Stimulated activated CD8-positive, alpha-beta memory T cell treated with anti-CD3 and anti-CD28 coated beads, Interleukin-12 subunit alpha, Interleukin-12 subunit beta, amount 100 ng/mL, for 24 hours (primary cell): ENCODE measurements around the gene OLIG1.

ENCODE experiments used
- DNase-seq: peaks from one replicate; pipeline ENCODE4 v3.0.0-alpha.2; 2020; ENCODE audit errors: extremely low read depth

OLIG1 gene

DNA sequence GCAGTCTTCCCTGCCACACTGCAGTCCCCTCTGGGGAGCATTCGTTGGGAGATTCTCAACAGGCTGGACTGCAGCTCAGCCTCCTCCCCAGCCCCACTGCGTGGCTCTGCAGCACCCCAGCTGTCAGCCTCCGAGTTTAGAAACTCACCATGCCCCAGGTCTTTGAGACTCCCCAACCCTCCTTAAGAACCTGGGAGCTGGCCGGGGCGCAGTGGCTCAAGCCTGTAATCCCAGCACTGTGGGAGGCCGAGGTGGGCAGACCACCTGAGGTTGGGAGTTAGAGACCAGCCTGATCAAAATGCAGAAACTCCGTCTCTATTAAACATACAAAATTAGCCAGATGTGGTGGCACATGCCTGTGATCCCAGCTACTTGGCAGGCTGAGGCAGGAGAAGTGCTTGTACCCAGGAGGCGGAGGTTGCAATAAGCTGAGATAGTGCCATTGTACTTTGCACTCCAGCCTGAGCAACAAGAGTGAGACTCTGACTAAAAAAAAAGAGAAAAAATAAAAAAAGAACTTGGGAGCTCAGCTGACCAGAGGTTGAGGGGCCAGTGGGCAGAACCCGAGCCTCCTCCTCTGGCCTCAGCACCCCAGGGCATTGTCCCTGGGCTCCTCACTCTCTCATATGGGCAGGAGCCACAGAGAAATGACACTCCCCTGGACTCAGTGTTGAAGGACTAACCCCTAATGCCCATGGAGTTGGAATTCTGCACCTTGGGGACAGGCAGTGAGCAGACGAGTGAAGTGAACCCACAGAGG lies 38.6 kb upstream of the OLIG1 start:
- DNase-seq = no peak

DNA sequence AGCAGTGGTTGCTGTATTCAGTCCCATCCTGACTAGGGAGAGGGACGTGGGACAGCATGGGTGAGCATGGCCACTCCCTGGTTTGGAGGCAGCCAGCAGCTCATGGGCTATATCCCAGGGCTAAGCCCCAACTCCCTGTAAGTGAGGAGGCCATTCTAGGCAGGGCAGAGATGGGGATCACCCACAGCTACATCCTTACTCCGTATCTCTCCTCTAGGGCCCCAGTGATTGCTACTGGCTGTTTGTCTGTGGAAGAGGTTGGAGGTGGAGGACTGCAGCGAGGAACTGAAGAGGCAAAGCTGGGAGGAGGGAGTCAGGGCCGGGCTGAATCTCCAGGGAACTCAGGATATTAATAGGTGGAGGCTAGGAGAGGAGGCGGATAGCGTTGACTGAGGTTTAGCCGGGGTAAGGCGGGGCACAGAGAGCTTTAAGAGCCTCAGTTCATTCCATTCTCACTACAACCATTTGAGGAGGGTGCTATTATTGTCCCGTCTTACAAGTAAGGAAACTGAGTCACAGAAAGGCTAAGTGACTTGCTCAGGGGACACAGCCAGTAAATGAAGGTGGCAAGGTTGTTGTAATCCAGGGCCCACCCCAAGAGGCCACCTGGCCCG lies 37.4 kb upstream of the OLIG1 start:
- no peak for DNase-seq

- DNase-seq = no peak
Observed at GRCh38 chr21:33033094-33033951, 36.6 kb upstream of the OLIG1 start.

DNA sequence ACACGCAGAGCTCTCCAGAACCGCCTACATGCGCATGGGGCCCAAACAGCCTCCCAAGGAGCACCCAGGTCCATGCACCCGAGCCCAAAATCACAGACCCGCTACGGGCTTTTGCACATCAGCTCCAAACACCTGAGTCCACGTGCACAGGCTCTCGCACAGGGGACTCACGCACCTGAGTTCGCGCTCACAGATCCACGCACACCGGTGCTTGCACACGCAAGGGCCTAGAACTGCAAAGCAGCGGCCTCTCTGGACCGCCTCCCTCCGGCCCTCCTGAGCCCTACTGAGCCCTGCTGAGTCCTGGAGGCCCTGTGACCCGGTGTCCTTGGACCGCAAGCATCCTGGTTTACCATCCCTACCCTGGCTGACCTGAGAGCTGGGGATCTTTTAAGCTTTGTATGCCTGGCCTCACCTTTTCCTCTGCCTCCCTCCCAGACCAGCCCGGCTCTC lies 36.0 kb upstream of the OLIG1 start:
- no peak for DNase-seq

GRCh38 chr21:33035147-33035546 lies 34.8 kb upstream of the OLIG1 start:
- DNase-seq = no peak

- no peak for DNase-seq
Observed at GRCh38 chr21:33036430-33037162, 33.3 kb upstream of the OLIG1 start.

GRCh38 chr21:33037501-33037900 lies 32.4 kb upstream of the OLIG1 start:
- DNase-seq = no peak

- no peak for DNase-seq
Observed at GRCh38 chr21:33039536-33039935, 30.4 kb upstream of the OLIG1 start.

DNA sequence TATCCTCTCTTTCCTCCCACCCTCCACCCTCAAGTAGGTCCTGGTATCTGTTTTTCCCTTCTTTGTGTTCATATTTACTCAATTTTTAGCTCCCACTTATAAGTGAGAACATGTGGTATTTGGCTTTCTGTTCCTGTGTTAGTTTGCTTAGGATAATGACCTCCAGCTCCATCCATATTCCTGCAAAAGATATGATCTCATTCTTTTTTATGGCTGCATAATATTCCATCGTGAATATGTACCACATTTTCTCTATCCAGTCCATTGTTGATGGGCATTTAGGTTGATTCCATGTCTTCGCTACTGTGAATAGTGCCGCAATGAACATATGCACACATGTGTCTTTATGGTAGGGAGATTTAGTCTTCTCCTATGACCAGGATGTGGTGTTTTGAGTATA lies 29.7 kb upstream of the OLIG1 start:
- DNase-seq = no peak

GRCh38 chr21:33041981-33042380 lies 28.0 kb upstream of the OLIG1 start:
- DNase-seq = no peak

DNA sequence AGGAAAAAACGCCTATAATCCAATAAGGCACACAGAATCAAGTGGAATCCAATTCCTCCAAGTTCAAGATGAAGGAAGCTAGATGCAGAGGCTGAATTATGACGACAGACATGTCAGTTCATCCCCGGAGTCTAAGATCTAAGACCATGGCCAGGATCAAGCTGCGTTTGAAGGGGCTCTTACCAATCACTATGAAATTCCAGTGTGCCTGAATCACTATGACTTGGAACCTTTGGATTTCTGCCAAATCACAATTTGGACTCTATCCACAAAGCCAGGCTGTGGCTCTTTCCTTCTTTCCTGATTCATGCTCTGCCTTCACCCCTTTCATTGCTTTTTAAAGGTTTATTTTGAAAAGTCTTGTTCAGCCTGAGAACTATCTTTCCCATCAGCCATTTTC lies 27.1 kb upstream of the OLIG1 start:
- no peak for DNase-seq

- DNase-seq = no peak
Observed at GRCh38 chr21:33046455-33046854, 23.5 kb upstream of the OLIG1 start.

DNA sequence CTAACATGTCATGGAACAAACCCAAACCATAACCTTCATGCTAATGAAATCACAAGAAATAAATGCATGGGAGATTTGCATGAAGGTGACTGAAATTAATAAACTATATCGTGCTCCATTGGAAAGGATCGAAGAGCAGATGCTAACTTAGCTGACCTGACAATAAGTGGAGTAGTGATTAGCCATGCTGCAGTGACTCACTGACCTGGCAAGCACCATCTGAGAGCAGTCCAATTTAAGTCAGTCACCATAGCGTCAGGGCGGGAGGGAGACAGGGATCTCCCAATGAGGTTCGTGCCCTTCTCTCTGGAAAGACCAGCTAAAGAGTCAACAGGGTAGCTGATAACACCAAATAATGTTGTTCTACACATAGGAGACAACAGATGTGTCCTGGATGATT lies 22.7 kb upstream of the OLIG1 start:
- no peak for DNase-seq

DNA sequence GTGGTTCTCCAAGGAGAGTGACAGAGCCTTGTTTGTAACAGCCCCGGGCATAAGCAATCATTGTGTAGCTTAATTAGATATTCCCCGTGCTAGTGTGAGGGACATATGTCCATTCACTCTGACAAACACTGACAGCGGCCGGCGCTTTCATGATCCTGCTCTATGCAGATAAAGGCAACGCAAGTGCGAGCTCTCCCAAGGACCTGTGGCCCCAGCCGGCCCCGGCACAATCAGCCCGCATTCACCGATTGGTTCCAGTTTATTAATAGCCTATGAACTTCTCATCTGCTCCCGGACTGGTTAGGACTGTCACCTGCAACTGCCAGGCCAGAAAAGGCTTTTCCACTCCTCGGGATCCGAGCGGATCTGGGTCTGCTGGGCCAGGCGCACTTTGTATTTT lies 18.0 kb upstream of the OLIG1 start:
- no peak for DNase-seq

DNA sequence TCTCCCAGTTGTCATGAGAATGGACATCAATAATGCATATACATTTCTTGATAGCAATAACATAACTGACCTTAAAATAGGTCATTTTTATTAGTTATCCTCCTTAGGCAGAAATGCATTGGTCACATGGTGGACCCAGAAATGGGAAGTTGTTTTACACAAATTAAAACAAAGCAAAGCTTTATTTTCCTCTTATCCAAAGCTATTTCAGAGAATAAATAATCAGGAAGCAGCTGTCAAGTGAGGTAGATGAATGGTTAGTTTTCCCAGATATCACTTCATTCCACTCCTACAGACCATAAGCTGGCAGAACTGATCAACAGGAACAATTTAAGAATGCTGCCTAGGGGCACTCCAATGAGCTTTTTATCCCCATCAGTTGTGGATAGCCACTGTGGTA lies 16.0 kb upstream of the OLIG1 start:
- DNase-seq = no peak

- DNase-seq = no peak
Observed at GRCh38 chr21:33055991-33056390, 13.9 kb upstream of the OLIG1 start.

DNA sequence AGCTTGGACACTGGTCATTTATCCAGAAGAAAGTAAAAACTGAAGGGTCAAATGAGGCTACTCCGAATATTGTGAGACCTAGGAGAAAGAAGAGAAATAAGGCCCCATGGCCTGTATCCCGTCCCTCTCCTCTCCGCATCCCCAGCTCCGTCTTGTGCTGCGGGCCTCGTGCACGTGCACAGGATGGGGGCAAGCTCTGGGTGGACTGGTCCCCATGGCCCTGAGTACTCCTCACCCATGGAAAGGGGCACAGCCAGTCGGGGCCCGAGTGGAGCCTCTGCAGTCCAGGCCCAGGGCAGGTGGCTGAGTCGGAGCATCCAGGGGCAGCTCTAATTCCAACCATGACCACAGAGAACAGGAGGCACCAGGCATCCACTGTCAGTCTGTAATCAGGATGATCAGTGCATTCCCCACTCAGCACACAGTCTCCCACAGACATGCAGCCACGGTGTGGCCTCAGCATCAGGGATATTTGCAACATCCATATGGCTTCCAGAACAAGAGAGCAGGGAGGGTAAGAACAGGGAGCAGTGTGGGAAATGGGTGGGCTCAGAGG lies 12.5 kb upstream of the OLIG1 start:
- DNase-seq = no peak

DNA sequence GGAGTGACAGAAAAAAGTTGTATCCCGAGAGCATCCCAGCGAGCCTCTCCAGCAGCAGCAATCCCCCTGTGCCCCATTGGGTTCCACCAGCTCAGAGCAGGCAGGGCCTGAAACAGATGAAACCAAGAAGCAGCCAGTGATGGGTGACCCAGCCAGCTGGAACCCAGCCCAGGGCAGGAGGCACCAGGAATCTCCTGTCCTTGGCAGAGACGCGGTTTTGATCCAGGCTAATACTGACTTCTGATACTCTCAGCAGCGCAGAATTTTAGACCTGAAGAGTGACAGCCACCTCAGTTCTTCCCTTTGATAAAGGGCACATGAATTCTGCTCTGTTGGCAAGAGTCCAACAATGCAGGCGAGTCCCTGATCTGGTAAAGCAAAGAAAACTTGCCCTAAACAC lies 11.4 kb upstream of the OLIG1 start:
- no peak for DNase-seq

DNA sequence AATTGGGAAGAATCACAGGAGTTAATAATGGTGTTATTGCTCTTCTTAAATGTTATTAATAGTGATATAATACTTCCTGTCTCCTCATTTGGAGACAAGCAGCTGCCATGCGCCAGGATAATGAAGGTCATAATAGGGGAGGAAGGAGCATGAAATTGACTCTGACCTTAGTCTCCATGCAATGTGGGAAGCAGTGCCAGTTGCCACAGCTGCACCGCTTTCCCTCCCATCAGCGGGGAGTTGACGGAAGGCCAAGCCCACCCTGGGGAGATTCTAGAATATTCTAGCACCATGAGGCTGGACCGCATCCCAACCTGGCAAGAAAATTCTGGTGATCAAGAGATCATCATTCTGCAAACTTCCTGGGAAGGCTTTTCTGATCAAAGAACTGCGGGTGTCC lies 11.0 kb upstream of the OLIG1 start:
- no peak for DNase-seq

DNA sequence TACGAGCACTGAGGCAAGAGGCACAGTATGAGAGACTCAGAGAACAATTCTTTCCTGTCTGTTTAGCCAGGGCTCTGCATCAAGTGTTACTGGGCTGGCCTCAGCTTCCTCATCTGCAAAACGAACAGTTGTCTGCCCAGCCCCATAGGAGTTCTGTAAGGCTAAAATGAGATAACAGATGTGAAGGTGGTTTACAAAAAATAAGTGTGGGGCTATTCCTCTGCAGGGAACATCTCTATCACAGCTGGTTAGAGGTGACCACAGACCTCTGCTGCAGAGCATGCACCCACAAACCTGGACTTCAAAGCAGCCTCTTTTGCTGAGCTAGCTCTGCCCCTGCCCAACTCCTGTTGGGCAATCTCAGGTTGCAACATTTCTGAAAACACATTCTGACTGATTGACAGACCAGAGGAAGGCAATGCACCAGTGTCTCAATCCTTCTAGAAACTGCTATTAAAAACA lies 10.5 kb upstream of the OLIG1 start:
- DNase-seq = no peak

DNA sequence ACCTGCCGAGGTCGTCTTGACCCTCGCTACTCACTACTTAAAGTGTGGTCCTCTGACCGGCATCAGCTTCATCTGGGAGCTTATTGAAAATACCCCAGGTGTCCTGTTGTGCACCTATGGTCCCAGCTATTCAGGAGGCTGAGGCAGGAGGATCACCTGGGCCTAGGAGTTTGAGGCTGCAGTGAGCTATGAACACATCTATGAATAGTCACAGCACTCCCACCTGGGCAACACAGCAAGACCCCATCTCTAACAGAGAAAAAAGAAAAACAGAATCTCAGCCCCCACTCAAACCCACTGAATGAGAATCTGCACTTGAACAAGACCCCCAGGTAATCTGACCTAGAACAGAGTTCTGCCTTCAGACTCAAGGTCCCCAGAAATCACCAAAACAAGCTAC lies 8.7 kb upstream of the OLIG1 start:
- DNase-seq = no peak
